ENCODE results near the gene ARNT2. TPM values are rescaled to one million over a fixed set of nuclear protein-coding genes. Genes with fewer than 3 reads are reported as not detected.

The ARNT2 gene
- total RNA-seq, 1 donor from 2014 or later = 0.87 TPM

DNA sequence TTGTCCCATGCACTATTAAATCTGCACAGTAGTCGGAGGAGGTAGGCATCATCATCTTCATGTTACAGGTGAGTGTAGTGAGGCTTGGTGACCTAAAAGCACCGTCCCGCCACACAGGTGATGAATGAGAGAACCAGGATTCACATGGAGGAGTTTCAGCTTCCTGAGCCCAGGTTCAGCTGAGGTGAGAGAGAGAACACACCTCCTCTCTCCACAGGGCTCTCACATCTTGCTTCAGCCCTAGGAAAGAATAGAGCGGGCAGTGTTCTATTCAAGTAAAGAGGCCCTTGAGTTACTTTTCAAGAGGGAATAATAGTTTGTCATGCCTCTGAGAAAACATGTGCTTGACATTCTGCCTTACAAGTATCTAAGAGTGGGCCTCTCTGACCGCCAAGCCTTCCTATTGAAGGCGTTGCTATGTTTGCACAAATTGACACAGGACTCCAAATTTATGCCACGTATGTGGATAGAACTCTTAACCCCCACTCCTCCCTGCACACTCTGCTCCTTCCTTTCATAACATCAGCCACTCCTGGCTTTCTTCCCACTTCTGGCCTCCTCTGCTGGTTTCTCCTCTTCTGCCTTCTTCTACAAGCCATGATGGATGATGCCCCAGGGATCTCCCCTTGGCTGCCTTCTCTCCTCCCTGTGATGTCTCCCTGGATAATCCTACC lies 152.6 kb downstream of the ARNT2 start:
- Mint-ChIP-seq H3K36me3 (ENCODE audit: low read depth, unreplicated experiment) (no peaks in the 10 kb centered on the region), H3K4me1 (ENCODE audit: unreplicated experiment) (peaks cover 13% of the 10 kb centered on the region), H3K27ac (ENCODE audit: unreplicated experiment) (no peak overlapping the region), H3K9me3 (ENCODE audit: unreplicated experiment) (no peaks in the 10 kb centered on the region), H3K27me3 (ENCODE audit: unreplicated experiment) (peaks cover 2% of the 10 kb centered on the region), H3K4me3 (ENCODE audit: unreplicated experiment) (no peak overlapping the region)
- DNase-seq (ENCODE audit: low spot score) = no peak
- no peak for TF ChIP-seq CTCF (IDR thresholded peaks at IDR 0.05; ENCODE audit: unreplicated experiment)

DNA sequence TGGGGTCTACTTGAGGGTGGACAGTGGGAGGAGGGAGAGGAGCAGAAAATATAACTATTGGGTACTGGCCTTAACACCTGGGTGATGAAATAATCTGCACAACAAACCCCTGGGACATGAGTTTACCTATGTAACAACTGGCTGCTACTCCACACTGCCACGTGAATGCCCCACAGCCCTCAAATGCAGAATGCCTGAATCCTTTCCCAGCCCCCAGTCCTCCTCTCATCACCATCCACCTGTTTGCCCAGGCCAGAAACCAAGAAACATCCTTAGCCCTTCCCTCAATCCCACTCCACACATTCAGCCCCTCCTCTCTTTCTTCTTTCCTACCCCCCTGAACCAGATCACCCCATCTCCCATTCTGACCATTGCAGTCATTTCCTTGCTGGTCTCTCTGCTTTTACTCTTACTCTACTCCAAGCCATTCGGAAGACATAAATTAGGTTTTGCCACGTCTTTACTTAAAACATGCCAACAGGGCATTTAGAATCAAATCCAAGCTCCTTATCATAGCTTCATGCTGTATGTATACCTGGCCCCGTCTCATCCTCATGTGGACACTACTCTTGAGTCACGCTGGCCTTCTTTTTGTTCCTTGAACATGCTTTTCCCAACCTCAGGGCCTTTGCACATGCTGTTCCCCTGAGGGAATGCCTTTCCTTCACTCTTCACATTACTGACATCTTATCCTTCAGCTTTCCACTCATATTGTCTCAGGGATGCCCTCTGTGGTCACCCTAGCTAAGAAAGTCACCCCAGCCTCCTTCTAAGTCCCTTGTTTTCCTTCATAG lies 153.5 kb downstream of the ARNT2 start:
- Mint-ChIP-seq H3K4me3 (ENCODE audit: unreplicated experiment) (no peak overlapping the region), H3K36me3 (ENCODE audit: low read depth, unreplicated experiment) (no peaks in the 10 kb centered on the region), H3K27ac (ENCODE audit: unreplicated experiment) (no peak overlapping the region), H3K27me3 (ENCODE audit: unreplicated experiment) (peaks cover 2% of the 10 kb centered on the region), H3K9me3 (ENCODE audit: unreplicated experiment) (no peaks in the 10 kb centered on the region), H3K4me1 (ENCODE audit: unreplicated experiment) (peaks cover 13% of the 10 kb centered on the region)
- no peak for DNase-seq (ENCODE audit: low spot score)
- no peak for TF ChIP-seq CTCF (IDR thresholded peaks at IDR 0.05; ENCODE audit: unreplicated experiment)

DNA sequence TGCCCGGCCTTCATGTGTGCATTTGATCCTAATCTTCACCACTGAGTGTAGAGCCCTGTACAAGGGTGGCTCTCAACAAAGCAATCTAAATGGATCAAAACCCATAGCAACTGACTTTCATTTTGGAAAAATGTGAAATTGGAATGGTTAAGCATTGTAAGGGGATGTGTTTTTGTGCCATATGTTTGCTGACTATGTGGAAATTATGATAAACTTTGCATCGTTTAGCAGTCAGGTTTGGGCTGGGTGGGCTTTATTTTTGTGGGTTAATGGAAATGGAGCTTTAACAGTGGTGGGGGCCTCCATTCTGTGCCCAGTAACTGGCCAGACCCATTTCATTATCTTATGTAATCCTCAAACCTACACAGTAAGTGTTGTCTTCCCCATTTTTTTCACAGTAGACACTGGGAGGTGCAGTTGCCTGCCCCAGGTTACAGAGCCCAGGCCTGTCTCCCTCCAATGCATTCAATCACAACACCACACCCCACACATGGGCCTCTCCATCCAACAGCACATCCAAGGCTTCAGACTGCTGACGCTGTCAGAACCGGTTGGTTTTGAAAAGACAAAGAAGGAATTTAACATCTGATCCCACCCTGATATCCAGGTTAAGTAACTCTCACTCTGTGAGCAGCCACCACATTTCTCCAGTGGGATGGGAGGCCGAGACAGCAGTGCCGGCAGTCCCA lies 154.6 kb downstream of the ARNT2 start:
- Mint-ChIP-seq H3K36me3 (ENCODE audit: low read depth, unreplicated experiment) (no peaks in the 10 kb centered on the region), H3K27ac (ENCODE audit: unreplicated experiment) (no peak overlapping the region), H3K4me1 (ENCODE audit: unreplicated experiment) (peaks cover 21% of the 10 kb centered on the region), H3K27me3 (ENCODE audit: unreplicated experiment) (peaks cover 4% of the 10 kb centered on the region), H3K9me3 (ENCODE audit: unreplicated experiment) (no peaks in the 10 kb centered on the region), H3K4me3 (ENCODE audit: unreplicated experiment) (no peak overlapping the region)
- TF ChIP-seq CTCF (IDR thresholded peaks at IDR 0.05; ENCODE audit: unreplicated experiment) = no peak
- no peak for DNase-seq (ENCODE audit: low spot score)

DNA sequence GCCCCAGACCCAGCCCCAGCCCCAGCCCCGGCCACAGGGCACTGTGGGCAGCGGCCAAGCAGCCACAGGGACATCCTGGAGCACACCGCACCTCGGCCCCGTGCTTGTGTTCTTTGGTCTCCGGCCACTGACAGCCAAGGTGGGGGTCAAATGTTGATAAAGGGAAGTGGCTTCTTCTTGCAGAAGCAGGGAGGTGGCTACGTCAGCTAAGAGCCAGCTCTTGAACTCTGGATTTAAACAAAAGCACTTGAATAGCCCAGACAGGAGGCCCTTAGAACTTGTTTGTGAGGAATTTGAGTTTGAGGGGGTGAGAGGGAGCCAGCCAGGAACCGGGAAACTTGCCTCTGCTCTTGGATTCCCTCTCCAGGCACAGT lies 155.1 kb downstream of the ARNT2 start:
- TF ChIP-seq CTCF (IDR thresholded peaks at IDR 0.05; ENCODE audit: unreplicated experiment) = no peak
- peaks cover 21% of the 10 kb centered on the region for H3K4me1 Mint-ChIP-seq (ENCODE audit: unreplicated experiment)
- no peaks in the 10 kb centered on the region for H3K36me3 Mint-ChIP-seq (ENCODE audit: low read depth, unreplicated experiment)
- no peak for DNase-seq (ENCODE audit: low spot score)
- no peak overlapping the region for H3K27ac Mint-ChIP-seq (ENCODE audit: unreplicated experiment)
- H3K27me3 Mint-ChIP-seq (ENCODE audit: unreplicated experiment) = peaks cover 4% of the 10 kb centered on the region
- no peaks in the 10 kb centered on the region for H3K9me3 Mint-ChIP-seq (ENCODE audit: unreplicated experiment)
- H3K4me3 Mint-ChIP-seq (ENCODE audit: unreplicated experiment) = no peak overlapping the region

All from endothelial cell (in vitro differentiated cells).